Measurements from ENCODE around the gene ADAMTS17.

ADAMTS17 gene

DNA sequence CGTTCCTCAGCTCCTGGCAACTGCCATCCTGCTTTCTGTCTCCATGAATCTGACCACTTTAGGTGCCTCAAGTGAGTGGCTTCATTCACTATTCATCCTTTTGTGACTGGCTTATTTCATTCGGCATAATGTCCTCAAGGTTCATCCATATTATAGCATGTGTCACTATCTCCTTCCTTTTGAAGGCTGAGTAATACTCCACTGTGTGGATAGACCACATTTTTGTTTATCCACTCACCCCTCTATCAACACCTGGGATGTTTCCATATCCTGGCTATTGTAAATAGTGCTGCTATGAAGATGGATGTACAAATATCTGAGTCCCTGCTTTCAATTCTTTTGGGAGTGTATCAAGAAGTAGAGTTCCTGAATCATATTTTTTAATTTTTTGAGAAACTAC lies 98.8 kb downstream of the ADAMTS17 start:
- H3K27ac Mint-ChIP-seq, result no peak overlapping the region
- no peak overlapping the region for H3K4me3 Mint-ChIP-seq
- H3K27me3 Mint-ChIP-seq, result no peaks in the 10 kb centered on the region
- DNase-seq (no peak), ATAC-seq (no peak)
- H3K9me3 Mint-ChIP-seq, result peaks cover 0 to 11% of the 10 kb centered on the region in 2 donors
- H3K4me1 Mint-ChIP-seq, result no peaks in the 10 kb centered on the region

DNA sequence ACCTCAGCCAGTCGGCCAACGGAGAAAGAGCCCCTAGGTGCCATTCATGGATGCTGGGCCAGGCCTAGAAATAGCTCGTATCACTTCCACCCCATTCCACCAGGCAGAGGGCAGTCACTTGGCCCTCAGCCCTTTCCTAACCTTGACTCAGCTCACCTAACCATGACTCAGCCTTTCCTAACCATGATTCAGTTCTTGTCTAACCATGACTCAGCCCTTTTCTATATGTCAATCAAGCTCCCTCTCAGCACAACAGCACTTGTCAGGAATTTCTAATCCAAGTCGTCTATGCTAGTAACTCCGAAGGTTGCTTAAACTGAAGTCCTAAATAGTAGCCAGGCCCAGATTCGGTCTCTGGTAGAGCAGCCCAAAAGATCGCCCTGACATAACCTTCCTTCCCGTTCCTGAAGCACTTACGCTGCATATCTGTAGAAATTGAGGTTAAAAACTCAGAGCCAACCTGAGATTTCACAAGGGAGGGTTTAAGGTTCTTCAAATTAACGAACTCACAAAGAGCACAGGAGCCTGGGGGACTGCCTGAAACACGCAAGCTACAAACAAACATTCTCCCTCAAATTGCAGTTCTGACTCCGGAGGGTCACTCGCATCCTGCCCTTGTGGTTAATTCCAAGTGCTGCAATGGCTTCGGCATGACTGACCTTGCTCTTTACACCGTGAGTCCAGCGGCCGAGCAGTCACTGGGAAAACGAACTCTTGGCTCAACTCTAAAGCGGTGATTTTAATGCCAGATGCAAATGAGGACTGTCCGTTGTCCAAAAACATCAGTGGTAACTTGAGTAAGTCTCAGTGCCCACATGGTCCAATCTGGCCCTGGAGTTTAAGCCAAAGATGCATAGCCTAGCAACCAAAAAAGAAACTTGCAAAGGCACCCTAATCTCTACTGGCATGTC lies 99.9 kb downstream of the ADAMTS17 start:
- Mint-ChIP-seq H3K27ac (no peak overlapping the region), H3K27me3 (peaks cover 9% of the 10 kb centered on the region), H3K4me3 (no peak overlapping the region), H3K4me1 (no peaks in the 10 kb centered on the region), H3K9me3 (peaks cover 0 to 11% of the 10 kb centered on the region in 2 donors)
- ATAC-seq (no peak), DNase-seq (no peak)

DNA sequence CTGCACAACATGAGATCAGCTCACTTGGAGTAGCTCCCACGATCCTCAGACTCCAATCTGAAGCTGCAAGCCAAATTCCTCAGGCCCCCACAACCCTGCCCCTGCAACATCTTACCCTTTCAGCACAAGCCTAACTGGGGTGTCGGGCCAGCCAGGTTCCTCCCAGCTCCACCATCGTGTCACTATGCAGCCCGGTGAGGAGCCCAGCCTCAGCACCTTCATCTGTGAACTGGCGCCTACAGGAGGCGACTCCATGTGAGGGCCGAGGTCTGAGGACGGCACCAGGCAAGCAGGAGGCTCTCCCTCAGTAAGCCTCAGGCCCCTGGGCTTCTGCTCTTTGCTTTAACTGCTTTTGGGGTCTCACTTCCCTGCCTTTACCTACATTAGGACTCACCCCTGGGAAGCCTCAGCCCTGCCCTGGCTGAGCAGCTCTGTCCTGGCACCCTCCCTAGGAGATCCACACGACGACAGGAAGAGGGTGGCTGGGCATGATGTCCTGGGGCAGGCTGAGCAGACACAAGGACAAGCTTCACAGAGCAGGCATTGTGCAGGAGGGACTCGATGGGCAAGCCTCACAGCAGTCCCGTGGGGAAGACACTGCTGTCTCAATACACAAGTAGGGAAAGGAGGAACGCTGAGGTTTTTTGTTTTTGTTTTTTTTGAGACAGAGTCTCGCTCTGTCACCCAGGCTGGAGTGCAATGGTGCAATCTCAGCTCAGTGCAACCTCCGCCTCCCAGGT lies 104.6 kb downstream of the ADAMTS17 start:
- H3K9me3 Mint-ChIP-seq, result no peaks in the 10 kb centered on the region
- no peak for DNase-seq
- no peak overlapping the region for H3K4me3 Mint-ChIP-seq
- peaks cover 12% of the 10 kb centered on the region for H3K27me3 Mint-ChIP-seq
- no peak overlapping the region for H3K27ac Mint-ChIP-seq
- no peak for ATAC-seq
- H3K4me1 Mint-ChIP-seq, result peaks cover 6% of the 10 kb centered on the region

DNA sequence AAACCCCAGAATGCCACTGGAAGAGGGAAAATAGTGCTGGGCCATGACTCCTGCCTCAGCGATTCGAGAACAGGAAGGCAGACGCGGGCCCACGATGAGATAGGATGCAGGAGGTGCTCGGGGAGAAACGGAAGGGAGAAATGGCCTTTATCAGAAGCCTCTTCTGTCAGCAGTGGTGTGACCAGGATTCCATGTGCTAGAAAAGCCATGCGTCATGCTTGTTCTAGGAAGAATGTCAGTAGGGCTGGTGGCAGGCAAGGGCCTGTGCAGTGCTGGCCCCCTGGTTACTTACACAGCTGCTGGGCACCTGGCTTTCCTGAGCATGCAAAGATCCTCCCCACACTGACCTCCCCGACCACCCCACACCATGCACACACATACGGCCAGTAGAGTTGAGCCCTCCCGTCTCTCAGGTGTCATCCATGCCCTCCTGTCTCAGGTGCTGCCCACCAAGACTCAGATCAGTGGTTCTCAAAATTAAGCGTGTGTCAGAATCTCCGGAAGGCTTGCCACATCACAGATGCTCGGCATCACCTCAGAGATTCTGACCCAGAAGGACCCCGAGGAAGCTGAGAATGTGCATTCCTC lies 106.7 kb downstream of the ADAMTS17 start:
- no peaks in the 10 kb centered on the region for H3K9me3 Mint-ChIP-seq
- peaks cover 12% of the 10 kb centered on the region for H3K27me3 Mint-ChIP-seq
- no peak for ATAC-seq
- peaks cover 11% of the 10 kb centered on the region for H3K4me1 Mint-ChIP-seq
- no peak overlapping the region for H3K4me3 Mint-ChIP-seq
- H3K27ac Mint-ChIP-seq, result no peak overlapping the region
- DNase-seq, result no peak

DNA sequence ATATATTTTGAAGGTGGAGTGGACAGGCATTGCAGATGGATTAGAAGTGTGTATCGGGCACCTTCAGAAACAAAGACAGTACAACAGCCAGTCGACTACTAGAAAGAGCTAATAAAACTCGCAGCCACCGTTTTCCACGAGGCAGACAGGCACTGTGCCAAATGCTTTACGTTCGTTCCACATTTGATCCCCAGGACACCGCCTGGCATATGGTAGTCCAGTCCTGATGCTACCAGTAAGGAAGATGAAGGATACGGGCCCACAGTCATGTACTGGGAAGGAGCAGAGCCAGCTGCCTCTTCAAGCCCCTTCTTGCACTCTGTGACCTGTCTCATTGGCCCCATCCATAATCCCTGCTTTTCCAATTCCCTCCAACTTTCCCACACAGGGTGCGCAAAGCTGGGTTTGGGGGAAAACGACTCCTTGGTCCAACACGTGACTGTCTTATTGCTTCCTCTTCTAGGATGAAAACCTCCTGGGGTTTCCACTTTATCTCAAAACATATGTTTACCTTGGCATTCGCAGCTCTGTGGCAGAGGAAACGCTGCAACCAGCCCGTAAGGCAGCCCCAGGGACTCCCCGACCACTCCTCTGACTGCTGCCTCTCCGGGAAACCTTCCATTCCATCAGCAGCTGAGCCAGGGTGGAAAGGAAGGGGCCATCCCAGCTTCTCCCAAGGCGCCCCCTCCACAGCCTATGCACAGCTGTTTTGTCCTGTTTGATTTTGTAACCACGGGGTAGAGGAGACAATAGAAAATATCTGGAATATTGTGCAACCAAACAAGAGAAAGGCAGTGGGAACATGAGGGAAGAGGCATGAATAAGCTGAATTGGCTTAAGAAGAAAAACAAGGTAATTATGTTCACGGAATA lies 107.4 kb downstream of the ADAMTS17 start:
- H3K27me3 Mint-ChIP-seq, result peaks cover 12% of the 10 kb centered on the region
- no peak overlapping the region for H3K27ac Mint-ChIP-seq
- ATAC-seq (no peak), DNase-seq (no peak)
- H3K9me3 Mint-ChIP-seq, result no peaks in the 10 kb centered on the region
- peaks cover 18% of the 10 kb centered on the region for H3K4me1 Mint-ChIP-seq
- H3K4me3 Mint-ChIP-seq, result no peak overlapping the region

DNA sequence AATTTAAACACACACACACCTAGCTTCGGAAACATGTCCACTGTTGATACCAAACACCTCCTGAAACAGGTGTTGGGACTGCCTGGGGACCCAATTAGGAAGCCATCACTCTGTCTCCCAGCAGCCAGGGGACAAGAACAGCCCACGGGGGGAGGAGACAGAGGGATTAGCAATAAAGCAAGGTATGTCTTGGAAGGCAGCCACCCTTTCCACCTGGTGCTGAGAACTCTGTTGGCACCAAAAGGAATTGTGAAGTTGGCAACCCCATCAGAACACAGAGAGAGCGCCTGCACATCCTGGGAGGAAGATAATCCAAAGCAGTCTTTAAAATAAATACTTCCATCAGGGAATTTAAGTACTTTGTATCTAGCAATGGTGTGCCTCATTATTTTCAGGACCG lies 111.0 kb downstream of the ADAMTS17 start:
- no peak for DNase-seq
- H3K27ac Mint-ChIP-seq, result no peak overlapping the region
- no peak overlapping the region for H3K4me3 Mint-ChIP-seq
- no peaks in the 10 kb centered on the region for H3K9me3 Mint-ChIP-seq
- H3K4me1 Mint-ChIP-seq, result peaks cover 23% of the 10 kb centered on the region
- ATAC-seq, result no peak
- no peaks in the 10 kb centered on the region for H3K27me3 Mint-ChIP-seq

DNA sequence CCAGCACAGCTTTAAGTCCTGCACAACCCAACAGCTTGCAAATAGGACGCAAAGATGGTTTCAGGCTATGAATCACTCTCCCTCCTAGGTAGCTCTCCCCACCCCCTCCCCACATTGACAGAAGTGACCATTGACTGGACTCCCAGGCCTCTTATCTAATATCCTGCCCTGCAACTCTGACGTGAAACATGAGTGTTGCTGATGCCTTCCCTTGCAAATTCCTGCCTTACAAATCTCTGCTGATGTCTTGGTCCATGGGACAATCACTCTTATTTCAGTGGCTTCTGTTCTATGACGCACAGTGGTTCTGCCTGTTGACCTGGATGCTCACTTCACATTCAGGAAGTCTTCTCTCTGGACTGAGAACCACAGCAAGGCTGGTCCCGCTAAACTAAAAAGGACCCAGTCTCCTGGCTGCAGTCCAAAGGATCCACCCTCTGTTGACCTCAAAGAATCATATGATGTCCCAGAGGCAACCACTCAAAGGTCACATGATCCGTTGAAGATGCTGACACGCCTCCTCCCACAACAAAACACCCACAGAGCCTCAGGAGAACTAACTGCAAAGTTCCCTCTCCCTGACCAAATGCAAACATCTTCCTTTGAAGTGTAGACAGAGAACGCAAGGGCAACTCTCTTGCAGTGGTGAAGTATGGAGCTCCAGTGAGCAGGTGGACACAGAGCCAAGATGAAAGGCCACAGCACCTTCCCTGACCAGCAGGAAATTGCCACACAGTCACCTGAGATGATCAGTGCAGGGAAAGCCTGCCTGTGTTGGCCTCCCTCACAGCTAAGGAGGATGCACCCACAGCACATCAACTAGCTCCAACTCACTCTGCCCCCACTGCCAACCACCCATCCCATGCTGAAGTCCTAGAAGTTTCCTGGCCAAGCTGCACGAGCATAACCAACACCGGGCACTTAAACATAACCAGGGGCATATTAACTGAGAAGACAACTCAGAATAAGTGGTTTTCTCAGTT lies 112.3 kb downstream of the ADAMTS17 start:
- peak overlapping the region in 1 of 2 donors; percentile 37 for H3K4me3 Mint-ChIP-seq
- DNase-seq (no peak), ATAC-seq (peak; percentile 51)
- peaks cover 33% of the 10 kb centered on the region for H3K4me1 Mint-ChIP-seq
- H3K9me3 Mint-ChIP-seq, result no peaks in the 10 kb centered on the region
- H3K27me3 Mint-ChIP-seq, result no peaks in the 10 kb centered on the region
- H3K27ac Mint-ChIP-seq, result peak overlapping the region in 1 of 2 donors; percentile 45

DNA sequence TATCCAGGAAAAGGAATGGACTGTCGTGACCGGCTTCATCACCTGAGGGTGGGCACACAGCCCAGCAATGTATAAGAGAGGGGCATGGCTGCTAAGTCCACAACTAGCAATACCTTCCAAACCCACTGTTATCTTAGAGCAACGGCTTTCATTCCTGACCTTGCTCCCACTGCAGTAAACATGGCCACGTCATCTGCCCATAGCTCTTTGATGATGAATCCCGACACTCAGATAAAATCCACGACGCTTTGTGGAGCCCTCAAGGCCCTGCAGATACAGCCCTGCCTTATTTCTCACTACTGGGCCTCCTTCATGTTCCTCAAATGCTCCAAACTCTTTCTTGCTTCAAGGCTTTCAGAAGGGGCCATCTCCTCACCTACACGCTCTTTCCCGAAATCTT lies 114.0 kb downstream of the ADAMTS17 start:
- ATAC-seq (no peak), DNase-seq (no peak)
- no peak overlapping the region for H3K4me3 Mint-ChIP-seq
- peaks cover 34% of the 10 kb centered on the region for H3K4me1 Mint-ChIP-seq
- no peaks in the 10 kb centered on the region for H3K27me3 Mint-ChIP-seq
- no peaks in the 10 kb centered on the region for H3K9me3 Mint-ChIP-seq
- H3K27ac Mint-ChIP-seq, result no peak overlapping the region

DNA sequence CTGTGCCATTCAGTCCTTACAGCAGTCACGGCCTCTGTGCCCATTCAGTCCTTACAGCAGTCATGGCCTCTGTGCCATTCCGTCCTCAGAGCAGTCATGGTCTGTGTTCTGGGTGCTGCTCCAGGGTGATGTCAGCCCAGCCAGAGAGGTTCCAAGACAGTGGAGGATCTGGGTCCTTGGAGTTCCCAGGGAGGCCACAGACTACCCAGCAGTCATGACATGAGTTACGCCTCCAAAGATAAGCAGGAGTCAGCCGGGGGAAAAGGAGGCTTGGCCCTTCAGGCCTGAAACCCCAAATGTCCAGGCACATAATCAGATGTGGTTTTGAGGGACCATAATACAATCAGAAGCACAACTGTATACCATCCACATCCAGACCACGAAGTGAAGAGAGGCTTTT lies 115.7 kb downstream of the ADAMTS17 start:
- no peak for ATAC-seq
- Mint-ChIP-seq H3K27me3 (no peaks in the 10 kb centered on the region), H3K9me3 (no peaks in the 10 kb centered on the region), H3K4me3 (no peak overlapping the region), H3K4me1 (peaks cover 34% of the 10 kb centered on the region), H3K27ac (peak overlapping the region in 1 of 2 donors; percentile 23)
- no peak for DNase-seq

DNA sequence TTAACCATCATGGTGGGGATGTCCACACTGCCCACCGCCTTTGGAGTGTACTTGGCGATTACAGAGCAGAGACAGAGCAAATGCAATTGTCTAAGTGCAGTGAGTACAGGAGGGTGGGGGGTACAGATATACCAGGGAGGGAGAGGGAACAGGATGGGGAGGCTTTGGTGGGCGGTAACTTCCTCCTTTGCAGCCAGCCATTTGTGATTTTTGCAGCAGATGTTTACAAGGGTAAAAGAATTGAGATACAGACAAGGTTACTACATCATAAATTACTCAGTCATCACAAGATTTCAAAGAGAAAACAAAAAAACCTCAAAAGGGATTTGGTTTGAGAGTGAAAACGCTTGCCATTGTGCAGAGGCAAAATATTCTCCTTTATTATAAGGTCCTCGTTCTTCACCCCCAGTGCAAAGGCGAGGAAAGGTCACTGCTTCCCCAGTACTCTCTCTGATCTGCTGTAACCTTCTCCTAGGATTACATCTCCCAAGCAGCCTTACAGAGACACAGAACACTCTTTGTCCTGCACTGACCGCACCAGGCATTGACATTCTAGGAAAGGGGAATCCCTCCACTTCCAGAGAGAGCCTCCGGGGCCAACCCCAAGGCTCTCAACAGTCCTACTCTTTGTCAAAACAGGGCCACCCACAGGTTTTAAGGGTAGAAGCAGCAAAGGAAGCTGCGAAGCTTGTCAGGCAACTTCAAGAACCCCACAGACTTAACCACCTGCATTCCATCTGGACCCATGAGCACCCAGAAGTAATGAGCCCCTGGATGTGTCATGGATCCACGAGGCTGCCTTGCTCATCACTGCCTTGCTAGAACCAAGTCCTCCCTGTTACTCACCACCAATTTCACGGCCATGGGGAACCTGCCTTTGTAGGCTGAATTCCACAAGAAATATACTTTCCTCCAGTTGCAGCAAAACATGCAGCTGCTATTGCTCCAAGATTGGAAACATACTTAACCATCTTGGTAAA lies 117.3 kb downstream of the ADAMTS17 start:
- DNase-seq, result no peak
- H3K27me3 Mint-ChIP-seq, result no peaks in the 10 kb centered on the region
- H3K9me3 Mint-ChIP-seq, result no peaks in the 10 kb centered on the region
- ATAC-seq, result peak; percentile 44
- no peak overlapping the region for H3K4me3 Mint-ChIP-seq
- peaks cover 23% of the 10 kb centered on the region for H3K4me1 Mint-ChIP-seq
- peak overlapping the region; percentile 13 to 48 for H3K27ac Mint-ChIP-seq

DNA sequence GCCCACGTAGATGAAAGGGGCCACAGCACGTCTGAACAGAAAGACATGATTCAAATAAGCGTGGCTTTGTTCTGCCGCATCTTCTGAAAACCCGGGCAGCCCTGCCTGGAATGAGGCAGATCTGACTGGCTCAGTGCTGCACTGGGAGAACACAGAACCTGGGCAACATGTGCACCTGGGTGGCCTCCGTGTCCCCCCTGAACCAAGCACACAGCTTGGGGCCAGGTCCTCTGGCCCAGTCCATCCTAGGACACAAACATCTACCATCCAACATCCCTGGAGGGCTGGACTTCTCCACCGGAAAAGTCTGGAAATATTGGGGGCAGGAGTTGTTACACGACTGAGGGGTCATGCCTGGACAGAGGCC lies 119.4 kb downstream of the ADAMTS17 start:
- Mint-ChIP-seq H3K9me3 (no peaks in the 10 kb centered on the region), H3K27ac (no peak overlapping the region), H3K27me3 (no peaks in the 10 kb centered on the region), H3K4me3 (no peak overlapping the region), H3K4me1 (peaks cover 17% of the 10 kb centered on the region)
- ATAC-seq, result no peak
- DNase-seq, result no peak

DNA sequence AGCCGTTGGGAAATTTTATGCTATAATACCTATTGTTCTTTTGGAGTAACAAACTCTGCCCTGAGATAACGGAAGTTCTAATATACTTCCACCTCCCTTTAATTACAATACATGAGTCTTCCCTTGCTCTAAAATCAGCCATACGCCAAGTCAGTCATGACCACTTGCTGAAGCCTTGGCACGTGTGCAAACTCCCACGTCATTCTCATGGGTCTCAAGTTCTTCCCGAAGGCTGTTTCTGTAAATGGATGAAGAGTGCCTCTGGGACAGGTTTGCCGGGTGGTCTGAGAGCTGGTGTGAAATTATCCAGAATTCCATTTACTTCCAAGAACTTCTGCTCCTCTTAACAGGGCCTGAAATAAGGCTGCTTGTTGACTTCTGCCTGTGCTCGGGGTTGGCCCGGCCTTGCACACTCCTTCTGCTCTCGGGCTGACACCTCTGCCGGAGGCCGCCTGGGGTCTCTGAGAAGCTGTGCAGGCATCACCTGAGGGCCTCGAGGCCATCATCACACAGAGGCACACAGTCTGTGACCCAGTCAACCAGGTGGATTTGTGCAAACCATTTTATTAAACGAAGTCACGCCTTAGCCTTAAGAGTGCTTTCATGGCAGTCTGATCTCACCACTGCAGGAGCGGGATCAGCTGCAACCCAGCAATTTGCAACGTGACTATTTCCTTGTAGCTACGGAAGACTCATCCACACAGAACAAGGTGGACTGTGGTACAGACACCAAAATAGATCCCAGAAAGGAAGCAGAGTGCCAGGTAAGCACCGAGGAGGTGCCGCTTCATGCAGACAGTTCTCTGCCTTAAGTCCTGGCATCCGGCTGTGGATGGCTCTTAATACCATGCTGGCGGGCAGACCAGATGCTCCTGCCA lies 120.1 kb downstream of the ADAMTS17 start:
- no peak for DNase-seq
- Mint-ChIP-seq H3K27ac (no peak overlapping the region), H3K4me1 (peaks cover 17% of the 10 kb centered on the region), H3K4me3 (no peak overlapping the region), H3K27me3 (no peaks in the 10 kb centered on the region), H3K9me3 (no peaks in the 10 kb centered on the region)
- ATAC-seq, result no peak

Measured in stimulated activated naive CD8-positive, alpha-beta T cell treated with anti-CD3 and anti-CD28 coated beads, Interleukin-15, amount 100 ng/mL, for 72 hours (primary cell).